Body of pancreas (tissue), 4 donors: Measurements from ENCODE around the gene CTNND2.

Experiments
- POLR2A ChIP-seq, 3 donors: fragments of 450-650 bp; IDR thresholded peaks; one replicate each; pipeline ENCODE4 v1.6.1; 2016; ENCODE audit warnings: antibody characterized with exemption in 3 of 3, mild to moderate bottlenecking in 2 of 3
- TF ChIP-seq, protein P1 (sequence below), 7 experiments: fragments of 450-650 bp in 4 of 7; fragments of 200-600 bp in 3 of 7; sonication (generic) in 3 of 7; IDR thresholded peaks; one replicate each; pipeline ENCODE4 v1.5.1; 2016 to 2019; ENCODE audit warnings: antibody characterized with exemption in 7 of 7

GRCh38 chr5:11164531-11165294 is 739.5 kb downstream of the CTNND2 start:
- TF ChIP-seq, protein P1, sequence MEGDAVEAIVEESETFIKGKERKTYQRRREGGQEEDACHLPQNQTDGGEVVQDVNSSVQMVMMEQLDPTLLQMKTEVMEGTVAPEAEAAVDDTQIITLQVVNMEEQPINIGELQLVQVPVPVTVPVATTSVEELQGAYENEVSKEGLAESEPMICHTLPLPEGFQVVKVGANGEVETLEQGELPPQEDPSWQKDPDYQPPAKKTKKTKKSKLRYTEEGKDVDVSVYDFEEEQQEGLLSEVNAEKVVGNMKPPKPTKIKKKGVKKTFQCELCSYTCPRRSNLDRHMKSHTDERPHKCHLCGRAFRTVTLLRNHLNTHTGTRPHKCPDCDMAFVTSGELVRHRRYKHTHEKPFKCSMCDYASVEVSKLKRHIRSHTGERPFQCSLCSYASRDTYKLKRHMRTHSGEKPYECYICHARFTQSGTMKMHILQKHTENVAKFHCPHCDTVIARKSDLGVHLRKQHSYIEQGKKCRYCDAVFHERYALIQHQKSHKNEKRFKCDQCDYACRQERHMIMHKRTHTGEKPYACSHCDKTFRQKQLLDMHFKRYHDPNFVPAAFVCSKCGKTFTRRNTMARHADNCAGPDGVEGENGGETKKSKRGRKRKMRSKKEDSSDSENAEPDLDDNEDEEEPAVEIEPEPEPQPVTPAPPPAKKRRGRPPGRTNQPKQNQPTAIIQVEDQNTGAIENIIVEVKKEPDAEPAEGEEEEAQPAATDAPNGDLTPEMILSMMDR (IDR thresholded peaks at IDR 0.05), result no peak
- TF ChIP-seq POLR2A (IDR thresholded peaks at IDR 0.05), result no peak
